GM12878 (cell line): ENCODE results near the gene PPP1R2. TPM values are rescaled to one million over a fixed set of nuclear protein-coding genes. Genes with fewer than 3 reads are reported as not detected.

ENCODE experiments used
- ATAC-seq: fragments of 200-7000 bp; cut with Tn5 transposase; 3 replicates; pipeline ENCODE4 v1.9.1; 2020; ENCODE audit warnings: mild to moderate bottlenecking, moderate library complexity
- BruUV-seq: library from RNA; stranded (reverse); fragments of 400-500 nt; replicated peaks from 2 replicates; lab custom pipeline; 2021; lab: Mats Ljungman, UMichigan
- CTCF ChIA-PET: fragments of 300-600 bp; sonication (Branson Sonifier 250); formaldehyde crosslinking; extraction: SDS; loops from one replicate; lab custom pipeline; 2021; ENCODE audit warnings: inconsistent platforms; lab: Yijun Ruan, JAX
- POLR2A ChIA-PET: fragments of 350-600 bp; formaldehyde crosslinking; extraction: SDS; loops from one replicate; lab custom pipeline; 2021; ENCODE audit warnings: inconsistent platforms; lab: Charles Lee
- RAD21 ChIA-PET: fragments of 300-600 bp; sonication (Branson Sonifier 250); formaldehyde crosslinking; loops from one replicate; lab custom pipeline; 2023; ENCODE audit warnings: antibody characterized with exemption; ENCODE audit not compliant: unreplicated experiment; lab: Charles Lee
- SMC1A ChIA-PET: fragments of 300-600 bp; sonication (Branson Sonifier 250); formaldehyde crosslinking; loops from one replicate; lab custom pipeline; 2023; ENCODE audit not compliant: unreplicated experiment, uncharacterized antibody; lab: Charles Lee
- DNase-seq: peaks from one replicate; pipeline ENCODE4 v3.0.0-alpha.2; 2011; ENCODE audit warnings: low read depth, low spot score
- FAIRE-seq: peaks from 3 replicates; lab custom pipeline; 2011; peaks lifted over from hg19 to GRCh38; lab: Jason Lieb, UNC
- H2AFZ ChIP-seq: 2 replicates; pipeline ENCODE4 v1.6.0; 2011; ENCODE audit warnings: low read depth, low read length, control low read depth; ENCODE audit not compliant: control insufficient read depth
- H3K27ac ChIP-seq: 2 replicates; pipeline ENCODE4 v1.5.1; 2011; ENCODE audit warnings: control low read depth; ENCODE audit not compliant: control insufficient read depth, insufficient read depth
- H3K27me3 ChIP-seq, 2 experiments: replicated peaks in 1 of 2; 2 replicates each; pipeline versions ENCODE4 v1.6.0 to v1.6.1; 2011; ENCODE audit warnings: low read length in 1 of 2; ENCODE audit not compliant: control insufficient read depth in 2 of 2, insufficient read depth in 2 of 2
- H3K36me3 ChIP-seq, 2 experiments: 2 replicates each; pipeline ENCODE4 v1.5.1; 2011; ENCODE audit warnings: low read length in 1 of 2; ENCODE audit not compliant: control insufficient read depth in 2 of 2, insufficient read depth in 2 of 2
- H3K4me1 ChIP-seq: 2 replicates; pipeline ENCODE4 v1.6.1; 2011; ENCODE audit warnings: mild to moderate bottlenecking, low read length, moderate library complexity, mixed read lengths; ENCODE audit not compliant: control insufficient read depth, insufficient read depth
- H3K4me2 ChIP-seq: 2 replicates; pipeline ENCODE4 v1.6.0; 2011; ENCODE audit warnings: control low read depth; ENCODE audit not compliant: control insufficient read depth, insufficient read depth
- H3K4me3 ChIP-seq: fragments of 200-600 bp; sonication (generic); 2 replicates; pipeline ENCODE4 v1.5.1; 2016
- H3K79me2 ChIP-seq: 2 replicates; pipeline ENCODE4 v1.6.0; 2011; ENCODE audit warnings: low read length; ENCODE audit not compliant: control insufficient read depth, insufficient read depth
- H3K9ac ChIP-seq: 2 replicates; pipeline ENCODE4 v1.8.0; 2011; ENCODE audit warnings: low read length, control low read depth, mixed read lengths; ENCODE audit not compliant: control insufficient read depth, insufficient read depth
- H3K9me3 ChIP-seq: replicated peaks from 3 replicates; pipeline ENCODE4 v1.5.1; 2011; ENCODE audit warnings: mild to moderate bottlenecking, low read length; ENCODE audit not compliant: control insufficient read depth, insufficient read depth
- H4K20me1 ChIP-seq: 2 replicates; pipeline ENCODE4 v1.6.0; 2011; ENCODE audit not compliant: control insufficient read depth, insufficient read depth
- BACH1 ChIP-seq: fragments of 450-650 bp; IDR thresholded peaks from 2 replicates; pipeline ENCODE4 v1.6.1; 2017; ENCODE audit warnings: mild to moderate bottlenecking, borderline replicate concordance
- HSF1 ChIP-seq: fragments of 150-350 bp; IDR thresholded peaks from 2 replicates; pipeline ENCODE4 v1.6.1; 2014; ENCODE audit warnings: mild to moderate bottlenecking, low read depth, low read length
- MAX ChIP-seq: IDR thresholded peaks from 2 replicates; pipeline ENCODE4 v1.6.1; 2012; ENCODE audit warnings: low read depth, low read length, improper control_type of control experiment
- MXI1 ChIP-seq: fragments of 150-350 bp; IDR thresholded peaks from 2 replicates; pipeline ENCODE4 v1.6.1; 2011; ENCODE audit warnings: low read depth, mild to moderate bottlenecking, inconsistent platforms, low read length, improper control_type of control experiment
- NBN ChIP-seq: fragments of 450-650 bp; IDR thresholded peaks from 2 replicates; pipeline ENCODE4 v1.6.1; 2016
- RUNX3 ChIP-seq: IDR thresholded peaks from 2 replicates; pipeline ENCODE4 v1.6.1; 2012; ENCODE audit warnings: low read length, inconsistent platforms
- SIN3A ChIP-seq: IDR thresholded peaks from 2 replicates; pipeline ENCODE4 v1.6.1; 2012; ENCODE audit warnings: low read depth, low read length, improper control_type of control experiment
- USF2 ChIP-seq: IDR thresholded peaks from 2 replicates; pipeline ENCODE4 v1.6.1; 2011; ENCODE audit warnings: low read depth, low read length, improper control_type of control experiment, borderline replicate concordance
- ZNF592 ChIP-seq: fragments of 450-650 bp; IDR thresholded peaks from 2 replicates; pipeline ENCODE4 v1.6.1; 2017; ENCODE audit warnings: mild to moderate bottlenecking, moderate library complexity
- ZNF687 ChIP-seq: fragments of 450-650 bp; IDR thresholded peaks from 2 replicates; pipeline ENCODE4 v1.6.1; 2017; ENCODE audit warnings: mild to moderate bottlenecking, moderate library complexity
- WGBS: methylation state at CpG from one replicate; pipeline ENCODE4 v1.1.6; 2016; ENCODE audit warnings: low lambda C conversion rate; ENCODE audit not compliant: insufficient replicate concordance, insufficient coverage; ENCODE audit errors: missing lambda C conversion rate; 5-methylcytosine and 5-hydroxymethylcytosine counted together
- in situ Hi-C: fragments of 300-500 bp; cut with MboI; formaldehyde crosslinking; loops from 9 replicates; pipeline ENCODE4 v1.14.3; 2018; ENCODE audit warnings: mixed read lengths
- intact Hi-C: fragments of 100-400 bp; cut with micrococcal nuclease; formaldehyde crosslinking; loops from one replicate; pipeline ENCODE4 v1.14.2; 2022; ENCODE audit not compliant: unreplicated experiment
- polyA plus RNA-seq, 11 experiments: library from polyadenylated mRNA; depleted of rRNA in 4 of 11; unstranded in 6 of 11; stranded (reverse) in 5 of 11; fragments of >200 nt; fragmentation: Nextera tagmentation in 4 of 11; fragmentation: Illumina TruSeq in 1 of 11; extraction: Ambion mirVana in 4 of 11; extraction: Trizol in 1 of 11; gene quantifications; 1 replicate in 1 of 11; 2 replicates in 10 of 11; pipeline versions ENCODE4 v1.2.1 to v1.2.3, GENCODE V29; 2011 to 2016; ENCODE audit warnings: inconsistent platforms in 2 of 11, missing spikeins in 2 of 11, low read depth in 1 of 11
- total RNA-seq, 4 experiments: library from RNA; depleted of rRNA in 3 of 4; stranded (reverse); fragments of >200 nt in 3 of 4; fragmentation: Illumina TruSeq in 1 of 4; extraction: Trizol in 1 of 4; gene quantifications; 2 replicates each; pipeline versions ENCODE4 v1.2.1 to v1.2.3, GENCODE V29; 2013 to 2021

Gene PPP1R2
- total and polyA plus RNA-seq, 10 of the 15 experiments (the other 5 are each of a cell fraction or from before 2014, with no cell fraction given) = 10.5 to 116 (median 46.9) TPM

GRCh38 chr3:195549931-195550519 is 6.9 kb upstream of the PPP1R2 start:
- no TSS peak for BruUV-seq
- in situ Hi-C loops = loop anchor here (25.0 kb wide), 1 partner anchor 413 kb away; no protein-coding TSS in a partner anchor
- SMC1A ChIA-PET = interaction anchor here (0.8 to 4.6 kb wide), 7 partner anchors 9 to 345 kb away, joined by 3 to 28 read pairs (median 5); partner anchors contain the start of gene XXYLT1
- peak; percentile 82 for TF ChIP-seq USF2
- peak; percentile 85 for TF ChIP-seq MXI1
- TF ChIP-seq SIN3A = 0 out of 2 replicates have a peak, but pooled peaks have one; percentile 57
- TF ChIP-seq ZNF592 = no peak
- TF ChIP-seq MAX = peak; percentile 92
- peak; percentile 90 for TF ChIP-seq ZNF687
- peak; percentile 79 for TF ChIP-seq RUNX3
- TF ChIP-seq NBN = peak; percentile 64
- TF ChIP-seq BACH1 = peak; percentile 32; the same call in 1 of the 2 replicates
- peak; percentile 95 for TF ChIP-seq HSF1

More at GRCh38 chr3:195549931-195550519, 6.9 kb upstream of the PPP1R2 start:
- Histone ChIP-seq H3K9ac (peak overlapping the region; percentile 18; the same call in 1 of the 2 replicates), H3K36me3 (no peaks in the 10 kb centered on the region), H3K9me3 (no peaks in the 10 kb centered on the region), H3K4me3 (0 out of 2 replicates have a peak overlapping the region, but pooled peaks have one; percentile 31), H3K4me2 (peak overlapping the region; percentile 40; the same call in 1 of the 2 replicates), H4K20me1 (no peaks in the 10 kb centered on the region), H3K27ac (peak overlapping the region; percentile 49), H2AFZ (peak overlapping the region; percentile 69), H3K79me2 (no peaks in the 10 kb centered on the region), H3K27me3 (no peaks in the 10 kb centered on the region), H3K4me1 (peaks cover 23% of the 10 kb centered on the region)
- DNase-seq (peak; percentile 61), ATAC-seq (peak; percentile 87), FAIRE-seq (no peak)
- POLR2A ChIA-PET = interaction anchor here (0.6 to 2.3 kb wide), 6 partner anchors 8 to 526 kb away, joined by 3 to 19 read pairs (median 6); partner anchors contain the start of genes ACAP2 and PPP1R2
- CTCF ChIA-PET = interaction anchor here (0.7 to 1.8 kb wide), 7 partner anchors 8 to 344 kb away, joined by 3 to 20 read pairs (median 4); partner anchors contain the start of gene XXYLT1
- intact Hi-C loops = no loop called here
- WGBS = 15% methylated on average over 9 of the region's 9 CpGs
- RAD21 ChIA-PET = interaction anchor here (0.9 to 1.9 kb wide), 5 partner anchors 8 to 288 kb away, joined by 3 to 9 read pairs (median 5); partner anchors contain the start of gene XXYLT1
